Endometrium (tissue), 2 donors: ENCODE results near the gene ORC1.

ENCODE experiments used
- FAIRE-seq: peaks from 2 replicates; lab custom pipeline; 2012; peaks lifted over from hg19 to GRCh38; lab: Jason Lieb, UNC
- donor health status: control.
- donor health status: control.

ORC1 gene

DNA sequence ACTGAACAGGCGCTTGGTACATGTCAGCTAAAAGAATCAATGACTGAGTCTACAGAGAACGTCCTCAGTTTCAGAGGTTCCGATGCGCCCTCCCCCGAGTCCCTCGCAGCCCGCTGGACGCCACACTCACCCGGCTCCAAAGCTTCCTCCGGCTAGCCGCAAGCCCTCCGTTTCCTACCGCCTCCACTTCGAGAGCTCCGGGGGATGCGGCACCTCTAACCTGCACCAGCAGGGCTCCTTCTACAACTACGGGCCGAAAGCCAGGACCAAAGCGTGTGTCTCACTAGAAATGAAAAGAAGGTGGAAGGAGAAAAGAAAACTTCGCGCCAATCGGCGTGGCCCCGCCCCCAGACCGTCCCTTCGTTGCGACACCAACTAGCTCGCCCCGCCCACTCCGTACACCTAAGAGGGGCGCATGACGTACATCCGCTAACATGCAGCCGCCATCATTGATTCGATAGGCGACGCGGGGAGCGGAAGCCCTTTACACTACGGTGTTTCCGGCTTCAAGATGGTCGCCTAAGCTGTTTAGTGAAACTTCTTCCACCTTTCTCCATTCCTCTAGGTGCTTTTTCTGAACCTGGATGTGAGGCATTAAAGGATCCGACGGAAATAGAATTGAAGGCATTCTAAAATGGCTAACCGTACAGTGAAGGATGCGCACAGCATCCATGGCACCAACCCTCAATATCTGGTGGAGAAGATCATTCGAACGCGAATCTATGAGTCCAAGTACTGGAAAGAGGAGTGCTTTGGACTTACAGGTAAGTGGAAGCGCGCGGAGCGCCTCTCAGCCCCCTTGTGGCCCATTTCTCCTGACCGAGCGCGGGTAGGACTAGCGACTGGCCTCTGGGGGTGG is at the start of gene ORC1, which contains the start of gene PRPF38A:
Gene ORC1 (minus strand): TSS at position 308 of the 859 bp plus-strand sequence. CDS start 2,200 bp downstream, outside the sequence.
Gene PRPF38A (plus strand): TSS at position 487 of the 859 bp plus-strand sequence. CDS start 148 bp downstream, at position 635.
- peak; percentile 98 for FAIRE-seq

DNA sequence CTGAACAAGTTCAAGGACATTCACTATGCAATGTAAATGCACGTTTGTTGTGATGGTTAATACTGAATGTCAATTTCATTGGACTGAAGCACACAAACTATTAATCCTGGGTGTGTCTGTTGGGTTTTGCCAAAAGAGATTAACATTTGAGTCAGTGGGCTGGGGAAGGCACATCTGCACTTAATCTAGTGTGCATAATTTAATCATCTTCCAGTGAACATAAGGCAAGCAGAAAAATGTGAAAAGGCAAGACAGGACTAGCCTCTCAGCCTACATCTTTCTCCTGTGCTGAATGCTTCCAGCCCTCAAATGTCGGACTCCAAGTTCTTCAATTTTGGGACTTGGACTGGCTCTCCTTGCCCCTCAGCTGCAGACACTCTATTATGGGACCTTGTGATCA is 40.2 kb upstream of the ORC1 start:
- FAIRE-seq, result no peak

DNA sequence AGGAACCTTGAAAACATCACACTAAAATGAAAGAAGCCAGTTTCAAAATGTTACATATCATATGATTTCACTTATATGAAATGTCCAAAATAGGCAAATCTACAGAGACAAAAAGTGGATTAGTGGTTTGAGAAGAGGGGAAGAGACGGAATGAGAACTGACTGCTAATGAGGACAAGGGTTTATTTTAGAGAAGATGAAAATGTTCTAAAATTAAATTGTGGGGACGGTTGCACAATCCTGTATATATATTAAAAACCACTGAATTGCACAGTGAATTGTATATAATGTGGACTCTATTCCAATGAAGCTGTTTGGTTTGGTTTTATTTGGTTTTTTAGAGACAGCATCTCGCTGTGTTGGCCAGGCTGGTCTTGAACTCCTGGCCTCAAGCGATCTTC is 35.8 kb upstream of the ORC1 start:
- no peak for FAIRE-seq

DNA sequence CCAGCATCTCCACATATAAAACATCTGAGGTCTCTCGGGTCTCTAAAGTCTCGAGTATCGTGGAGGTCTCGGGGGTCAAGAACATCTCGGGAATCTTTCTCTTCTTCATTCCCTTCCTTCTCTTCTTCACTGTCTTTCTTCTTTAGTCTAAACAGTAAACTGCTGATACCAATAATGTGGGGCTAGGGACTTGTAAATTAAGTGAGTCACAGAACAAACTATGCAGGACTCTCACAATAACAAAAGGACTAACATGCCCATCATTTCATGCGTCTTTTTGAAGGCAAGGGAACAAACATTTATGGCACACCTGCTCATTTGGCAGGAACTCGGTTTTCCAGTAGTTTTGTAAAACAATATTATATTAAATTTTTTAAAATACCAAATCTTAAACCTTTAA is 32.6 kb upstream of the ORC1 start:
- no peak for FAIRE-seq

DNA sequence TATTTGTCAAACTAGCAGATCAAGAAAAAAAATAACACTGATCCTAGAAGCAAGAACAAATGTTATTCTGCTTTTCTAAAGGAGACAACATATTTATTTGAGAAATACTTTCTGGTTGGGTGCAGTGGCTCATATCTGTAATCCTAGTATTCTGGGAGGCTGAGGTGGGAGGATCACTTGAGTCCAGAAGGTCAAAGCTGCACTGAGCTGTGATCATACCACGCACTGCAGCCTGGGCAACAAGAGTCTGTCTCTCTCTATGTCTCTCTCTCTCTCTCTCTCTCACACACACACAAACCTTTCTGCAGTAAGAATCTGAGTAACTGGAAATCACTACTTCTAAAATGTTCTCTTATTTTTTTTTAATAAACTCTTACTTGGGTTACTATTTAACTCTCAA is 31.4 kb upstream of the ORC1 start:
- no peak for FAIRE-seq

DNA sequence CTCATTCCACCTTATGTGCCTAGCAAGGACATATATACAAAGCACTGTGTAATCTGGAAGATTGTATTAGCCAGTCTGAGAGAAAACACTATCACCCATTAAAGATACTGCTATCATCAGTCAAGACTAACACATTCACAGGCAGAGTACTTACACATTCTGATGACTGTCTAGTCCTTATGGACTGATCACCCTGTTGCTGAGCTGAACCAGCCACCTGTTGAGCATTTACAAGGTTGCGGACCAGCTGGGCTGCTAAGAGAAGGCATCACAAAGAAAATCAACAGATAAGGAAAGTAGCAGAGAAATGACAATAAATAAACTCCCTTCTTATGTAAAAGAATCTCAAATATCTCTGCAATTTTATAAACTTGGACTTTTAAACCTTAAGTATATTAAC is 31.0 kb upstream of the ORC1 start:
- no peak for FAIRE-seq

DNA sequence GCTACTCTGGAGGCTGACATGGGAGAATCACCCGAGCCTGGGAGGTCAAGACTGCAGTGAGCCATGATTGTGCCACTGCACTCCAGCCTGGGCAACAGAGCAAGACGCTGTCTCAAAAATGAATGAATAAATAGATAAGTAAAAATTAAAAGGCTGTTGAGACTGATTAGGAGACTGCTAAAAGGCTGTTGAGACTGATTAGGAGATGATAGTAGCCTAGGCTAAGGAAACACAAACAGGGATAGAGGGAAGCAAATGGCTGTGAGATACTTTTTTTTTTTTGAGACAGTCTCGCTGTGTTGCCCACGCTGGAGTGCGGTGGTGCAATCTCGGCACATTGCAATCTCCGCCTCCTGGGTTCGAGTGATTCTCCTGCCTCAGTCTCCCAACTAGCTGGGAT is 28.6 kb upstream of the ORC1 start:
- no peak for FAIRE-seq

DNA sequence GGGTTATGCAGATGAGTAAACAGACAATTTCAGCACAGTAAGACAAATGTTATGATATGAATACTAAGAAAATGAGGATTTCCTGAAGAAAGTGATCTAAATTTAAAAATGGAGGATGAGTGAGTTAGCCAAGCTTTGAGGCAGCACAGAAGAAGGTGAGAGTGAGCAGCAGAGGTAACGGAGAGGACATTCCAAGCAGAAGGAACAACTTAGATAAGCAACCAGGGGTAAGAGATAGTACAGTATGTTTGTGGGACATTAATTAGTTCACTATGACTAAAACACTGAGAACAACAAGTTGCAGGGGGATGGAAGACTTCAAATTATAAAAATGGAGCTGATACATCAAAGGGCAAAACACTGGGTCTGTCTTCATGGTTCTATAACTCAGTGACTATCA is 22.9 kb upstream of the ORC1 start:
- no peak for FAIRE-seq

DNA sequence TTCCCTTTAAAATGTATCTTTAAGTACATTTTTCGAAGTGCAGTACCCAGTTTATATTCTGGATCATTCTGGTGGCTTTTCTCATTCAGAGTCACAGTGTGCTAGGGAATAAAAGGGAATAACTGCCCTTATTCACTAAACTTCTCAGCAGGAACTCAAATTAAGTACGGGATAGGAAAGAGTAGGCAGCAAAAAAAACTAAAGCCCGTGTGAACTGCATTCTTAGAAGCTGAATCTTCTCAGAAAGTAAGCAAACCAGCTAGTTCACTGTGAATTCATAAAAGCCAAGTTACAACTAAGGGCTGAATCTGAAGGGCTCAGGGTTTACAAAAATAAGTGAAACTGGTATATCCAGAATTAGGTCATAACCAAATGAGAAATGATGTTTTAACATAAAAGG is 22.1 kb upstream of the ORC1 start:
- FAIRE-seq, result no peak

DNA sequence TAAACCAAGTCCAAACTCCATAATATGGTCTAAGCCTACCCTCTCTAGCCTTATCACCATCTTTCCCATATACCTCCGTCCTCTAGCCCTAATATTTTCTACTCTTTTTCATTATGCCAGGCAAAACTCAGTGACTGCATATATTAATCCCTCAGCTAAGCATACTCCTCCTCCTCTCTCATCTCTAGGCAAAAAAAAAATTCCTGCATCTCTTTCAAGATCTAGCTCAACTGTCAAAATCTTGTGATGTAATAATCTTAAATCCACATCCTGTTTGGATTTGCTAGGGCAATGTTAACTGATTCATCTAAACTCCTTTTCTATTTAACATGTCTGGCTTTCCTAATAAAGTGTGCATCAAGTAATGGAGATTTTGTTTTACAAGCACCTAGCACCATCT is 20.6 kb upstream of the ORC1 start:
- FAIRE-seq, result no peak

DNA sequence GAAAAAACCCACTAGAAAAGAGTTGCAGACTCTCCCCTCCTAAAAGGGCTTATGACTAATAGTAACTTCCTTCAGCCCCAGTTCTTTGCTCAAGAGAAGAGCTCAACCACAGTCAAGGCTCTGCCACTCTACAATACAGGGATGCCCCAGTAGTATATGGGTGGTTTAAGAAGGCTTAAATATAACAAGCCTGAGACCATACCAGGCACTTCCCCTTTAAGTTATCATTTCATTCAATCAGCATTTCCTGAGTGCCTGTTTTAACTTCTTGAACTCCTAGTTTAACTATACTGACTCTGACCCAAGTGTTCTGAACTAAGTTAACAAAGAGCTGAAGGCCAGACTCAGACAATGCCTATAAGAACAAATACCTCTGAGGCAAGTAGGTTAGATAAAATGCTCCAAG is 20.0 kb upstream of the ORC1 start:
- FAIRE-seq, result no peak

DNA sequence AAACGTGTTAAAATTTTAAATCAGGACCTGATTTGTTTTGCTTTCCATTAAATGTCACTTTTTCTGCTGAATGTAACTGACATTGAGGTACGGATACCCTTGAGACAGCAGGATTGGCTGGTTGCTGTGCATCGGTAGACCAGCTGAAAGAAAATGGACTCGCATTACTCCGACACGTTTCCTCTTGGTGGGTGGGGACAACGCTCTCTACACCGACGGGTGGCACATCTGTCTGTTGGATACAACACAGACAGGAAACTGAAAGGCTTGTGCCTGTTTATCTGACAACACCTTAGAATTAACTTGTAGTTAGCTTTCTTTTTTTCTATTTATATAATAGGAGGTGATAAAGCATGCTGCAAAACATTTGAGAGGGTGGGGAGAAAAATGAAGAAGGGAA is 19.5 kb upstream of the ORC1 start:
- FAIRE-seq, result no peak

DNA sequence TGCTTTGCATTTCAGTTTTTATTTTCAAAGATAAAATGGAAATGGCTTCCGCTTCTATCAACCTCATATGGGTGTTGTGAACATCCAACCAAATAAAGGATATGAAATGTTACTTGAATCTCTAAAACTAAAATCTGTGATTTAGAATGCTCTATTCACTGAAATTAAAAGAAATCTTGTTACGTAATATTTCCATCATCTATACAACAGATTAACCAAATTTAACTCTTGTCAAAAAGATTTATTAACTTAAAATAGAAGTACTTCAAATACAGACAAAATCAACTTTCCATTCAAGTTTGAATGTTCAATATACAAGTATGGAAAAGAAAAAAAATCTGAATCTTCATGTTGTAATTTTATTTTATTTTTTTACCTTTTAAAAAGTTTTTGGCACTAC is 18.8 kb upstream of the ORC1 start:
- FAIRE-seq, result no peak

DNA sequence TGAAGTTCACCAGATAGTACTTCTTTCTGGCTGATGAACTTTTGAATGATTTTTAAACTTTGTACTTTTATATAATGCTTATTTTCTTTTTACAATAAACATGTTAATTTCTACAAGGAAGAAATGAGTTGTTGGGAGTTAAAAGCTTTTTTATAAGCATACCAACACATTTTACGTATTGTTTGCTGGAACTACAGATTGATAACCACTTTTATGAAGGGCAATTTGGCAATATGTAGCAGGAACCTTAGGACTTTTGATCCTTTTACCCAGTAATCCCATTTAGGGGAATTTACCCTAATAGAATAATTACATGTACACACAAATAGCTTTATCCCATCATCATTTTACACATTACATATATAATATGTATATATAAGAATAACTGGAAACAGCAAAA is 16.5 kb upstream of the ORC1 start:
- FAIRE-seq, result peak; percentile 37

DNA sequence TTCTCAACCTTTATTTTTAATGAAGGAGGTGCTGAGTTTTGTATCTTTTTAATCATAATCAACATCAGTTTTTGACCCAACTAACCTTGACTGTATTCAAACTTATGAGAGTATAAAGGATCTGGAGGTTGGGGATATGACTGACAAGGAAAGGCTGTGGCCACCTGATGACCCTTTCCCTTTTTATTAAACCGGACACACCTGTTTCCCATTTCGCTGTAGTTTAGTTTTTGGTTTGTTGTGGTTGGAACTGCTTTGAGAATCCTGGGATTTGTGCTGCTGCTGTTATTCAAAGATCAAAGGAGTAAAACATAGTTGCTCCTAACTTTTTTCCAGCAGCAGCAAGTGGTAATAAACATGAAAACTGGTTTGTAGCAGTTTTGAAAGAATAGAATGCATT is 12.6 kb upstream of the ORC1 start:
- peak; percentile 43 for FAIRE-seq

DNA sequence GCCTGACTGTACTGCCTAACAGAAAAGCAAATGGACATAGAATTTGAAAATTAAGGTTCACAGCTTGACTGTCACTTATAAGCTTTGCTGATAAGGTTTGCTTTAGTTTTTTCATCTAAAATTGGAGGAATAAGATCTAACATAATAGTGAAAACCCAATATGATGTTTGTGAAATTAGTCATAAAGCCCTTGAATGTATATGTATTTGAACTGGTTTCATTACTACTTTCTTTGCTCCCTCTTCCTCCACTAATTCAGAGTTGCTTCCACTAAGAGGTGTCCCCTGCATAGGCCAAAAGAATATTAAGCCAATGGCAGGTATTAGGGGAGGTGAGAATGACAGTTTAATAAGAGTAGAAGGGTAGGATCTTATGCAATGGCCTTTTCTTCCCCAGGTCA is 10.7 kb upstream of the ORC1 start:
- no peak for FAIRE-seq

DNA sequence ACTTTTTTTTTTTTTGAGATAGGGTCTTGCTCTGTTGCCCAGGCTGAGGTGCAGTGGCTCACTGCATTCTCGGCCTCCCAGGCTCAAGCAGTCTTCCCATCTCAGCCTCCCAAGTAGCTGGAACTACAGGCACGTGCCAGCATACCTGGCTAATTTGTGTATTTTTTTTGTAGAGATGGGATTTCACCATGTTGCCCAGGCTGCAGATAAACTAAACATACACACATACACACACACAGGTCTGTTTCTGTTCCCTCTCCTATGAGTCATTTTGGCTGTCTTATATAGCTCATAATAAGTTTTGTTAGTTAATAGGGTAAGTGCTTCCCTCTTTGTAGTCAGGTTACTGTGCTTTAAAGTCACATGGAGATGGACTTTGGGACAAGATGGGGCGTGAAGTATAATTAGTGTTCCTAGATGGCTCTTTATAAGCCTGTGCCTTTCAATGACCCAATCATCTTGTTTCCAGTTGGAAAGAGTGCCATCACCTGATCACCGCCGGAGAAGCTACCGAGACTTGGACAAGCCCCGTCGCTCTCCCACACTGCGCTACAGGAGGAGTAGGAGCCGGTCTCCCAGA is 9.3 kb upstream of the ORC1 start:
- FAIRE-seq, result no peak

DNA sequence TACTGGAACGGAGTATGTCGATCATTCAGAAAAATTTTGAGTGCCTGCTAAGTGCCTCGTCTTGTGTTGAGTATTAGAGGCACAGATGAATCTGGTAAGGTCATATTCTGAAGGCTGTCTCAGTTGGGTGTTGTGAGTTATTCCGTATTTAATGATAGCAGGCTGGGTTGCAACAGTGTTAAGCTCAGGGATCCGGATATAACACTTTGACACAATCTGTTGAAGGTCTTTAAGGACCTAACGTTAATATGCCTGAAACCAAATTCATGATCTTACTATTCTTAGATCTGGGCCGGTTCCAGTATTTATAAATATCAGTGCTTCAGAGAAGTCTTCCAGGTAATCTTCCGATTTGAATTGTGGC is 734 bp upstream of the ORC1 start:
- no peak for FAIRE-seq

DNA sequence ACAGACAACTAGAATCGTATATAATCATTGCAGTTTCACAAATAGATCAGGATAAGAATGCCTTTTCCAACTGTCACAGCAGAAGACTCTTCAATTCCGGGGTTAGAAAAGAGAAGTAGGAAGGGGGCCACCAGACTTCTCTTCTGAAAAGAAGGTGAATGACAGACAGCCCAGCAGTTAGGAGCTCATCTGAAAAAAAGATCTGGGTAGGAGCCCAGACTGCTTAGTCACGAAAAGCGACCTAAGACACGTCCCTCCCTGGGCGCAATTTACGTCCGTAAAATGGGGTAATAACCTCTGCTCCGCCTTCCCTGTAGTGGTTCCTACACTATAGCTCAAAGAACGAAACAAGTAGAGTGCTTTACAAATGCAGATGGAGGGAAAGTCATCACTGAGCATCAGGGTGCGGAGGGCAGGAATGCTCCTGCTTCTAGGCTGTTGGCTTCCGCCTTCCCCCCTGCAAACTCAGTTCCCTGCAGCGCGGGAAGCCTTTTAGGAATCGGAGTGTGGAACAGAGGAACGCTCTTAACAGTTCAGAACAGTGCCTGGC is 582 bp downstream of the ORC1 start:
- FAIRE-seq, result no peak

DNA sequence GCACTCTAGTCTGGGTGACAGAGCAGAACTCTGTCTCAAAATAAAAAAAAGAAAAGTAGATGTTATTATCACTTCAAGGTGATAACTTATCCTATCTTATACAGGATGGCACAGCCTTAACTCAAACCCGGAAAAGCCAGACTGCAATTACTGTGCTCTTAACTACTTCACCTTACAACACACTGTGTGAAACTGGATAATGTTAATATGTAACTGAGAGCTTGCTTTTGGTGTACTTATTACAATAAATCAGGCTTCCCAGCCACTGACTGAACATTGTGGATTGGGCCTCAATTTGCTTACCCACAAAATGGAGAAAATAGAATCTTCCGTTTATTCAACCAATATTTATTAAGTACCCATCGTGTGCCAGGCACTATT is 1.4 kb downstream of the ORC1 start:
- no peak for FAIRE-seq

DNA sequence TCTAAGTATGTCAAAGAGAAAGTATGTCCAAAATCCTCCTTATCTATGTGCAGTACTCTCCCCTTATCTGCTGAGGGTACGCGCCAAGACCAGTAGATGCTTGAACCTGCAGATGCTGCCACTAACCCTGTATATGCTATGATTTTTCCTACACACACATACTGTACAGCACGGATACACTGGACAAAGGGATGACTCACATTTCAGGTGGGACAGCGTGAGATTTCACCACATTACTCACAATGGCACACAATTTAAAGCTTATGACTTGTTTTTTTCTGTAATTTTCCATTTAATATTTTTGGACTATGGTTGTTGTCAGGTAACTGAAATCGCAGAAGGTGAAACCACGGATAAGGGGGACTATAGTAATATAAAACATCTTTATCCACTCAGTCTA is 4.1 kb downstream of the ORC1 start:
- FAIRE-seq, result no peak

DNA sequence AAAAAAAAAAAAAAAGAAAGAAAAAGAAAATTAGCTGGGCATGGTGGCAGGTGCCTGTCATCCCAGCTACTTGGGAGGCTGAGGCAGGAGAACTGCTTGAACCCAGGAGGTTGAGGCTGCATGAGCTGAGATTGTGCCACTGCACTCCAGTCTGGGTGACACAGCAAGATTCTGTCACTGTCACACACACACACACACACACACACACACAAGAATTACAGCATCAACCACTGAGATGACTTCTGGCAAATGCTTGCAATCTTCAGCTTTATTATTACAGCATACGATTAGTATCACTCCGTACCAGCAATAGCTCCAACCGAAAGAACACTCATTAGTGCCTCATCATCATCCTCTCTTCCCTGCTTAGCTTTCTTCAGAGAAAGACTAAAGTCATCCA is 4.6 kb downstream of the ORC1 start:
- FAIRE-seq, result no peak

DNA sequence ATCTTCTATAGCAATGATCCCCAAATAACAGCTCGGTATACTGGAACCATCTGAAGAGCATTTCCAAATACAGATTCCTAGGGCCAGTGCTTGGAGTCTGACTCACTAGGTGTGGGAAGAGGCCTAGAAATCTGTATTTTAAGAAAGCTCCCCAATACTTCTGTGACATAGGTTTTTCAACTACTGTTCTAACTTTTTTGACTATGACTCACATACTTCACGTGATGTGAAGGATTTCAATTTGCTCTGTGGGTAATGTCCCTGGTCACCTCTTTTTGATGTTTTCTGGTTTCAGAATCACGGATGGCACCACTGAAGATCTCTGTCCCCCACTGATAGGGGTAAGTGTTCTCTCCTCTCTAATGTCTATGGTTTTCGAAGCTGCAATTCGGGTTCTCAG is 11.0 kb downstream of the ORC1 start:
- FAIRE-seq, result no peak

DNA sequence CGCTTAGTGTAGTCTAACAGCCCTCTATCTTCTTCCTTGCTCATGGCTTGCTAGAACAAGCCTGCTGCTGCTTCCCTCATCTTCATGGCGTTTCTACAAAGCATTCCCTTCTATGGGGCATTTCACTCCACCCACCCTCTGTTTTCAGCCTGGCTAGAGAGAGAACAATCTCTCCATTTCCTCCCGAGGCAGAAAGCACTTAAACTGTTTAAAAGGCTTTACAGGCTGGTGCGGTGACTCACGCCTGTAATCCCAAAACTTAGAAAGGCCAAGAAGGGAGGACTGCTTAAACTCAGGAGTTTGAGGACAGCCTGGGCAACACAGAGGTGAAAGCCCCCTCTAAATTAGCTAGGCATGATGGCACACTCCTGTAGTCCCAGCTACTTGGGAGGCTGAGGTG is 17.8 kb downstream of the ORC1 start:
- FAIRE-seq, result no peak
